ENCODE data around the gene AGPAT2. TPM values are rescaled to one million over a fixed set of nuclear protein-coding genes. Genes with fewer than 3 reads are reported as not detected.

The AGPAT2 gene
- total and polyA plus RNA-seq, 2 of the 4 experiments (the other 2 are of a cell fraction): 16.1 to 39.5 TPM

DNA sequence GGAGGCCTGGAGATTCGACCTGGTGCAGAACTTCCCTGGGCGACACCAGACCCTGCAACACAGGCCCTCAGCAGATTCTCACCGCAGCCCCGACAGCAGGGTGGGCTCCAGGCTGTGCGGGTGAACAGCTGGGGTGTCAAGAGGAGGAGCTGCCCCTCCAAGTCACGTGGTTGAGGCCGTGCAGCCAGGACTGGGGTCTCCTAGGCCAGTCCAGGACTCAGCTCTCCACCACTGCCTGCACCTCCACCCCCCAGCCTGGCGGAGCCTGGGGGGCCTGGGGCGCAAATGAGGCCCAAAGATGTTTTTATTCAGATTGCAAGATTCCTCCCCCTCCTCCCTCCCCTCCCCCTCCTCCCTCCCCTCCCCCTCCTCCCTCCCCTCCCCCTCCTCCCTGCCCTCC is 9.2 kb upstream of the AGPAT2 start:
- H3K9ac ChIP-seq (ENCODE audit: low read depth, low read length): no peak overlapping the region
- H3K4me3 ChIP-seq (ENCODE audit: insufficient read depth, low read depth, low read length): no peak overlapping the region
- H4K20me1 ChIP-seq (ENCODE audit: insufficient read depth, low read length): no peaks in the 10 kb centered on the region
- H2AFZ ChIP-seq (replicated peaks; ENCODE audit: low read length, poor library complexity): no peak overlapping the region
- ATAC-seq (ENCODE audit: low read depth) (no peak), DNase-seq (no peak)
- intact Hi-C loops (cut with micrococcal nuclease) (loop anchor here (1.0 kb wide), 1 partner anchor 30 kb away; no protein-coding TSS in a partner anchor), dilution Hi-C loops (cut with HindIII; ENCODE audit: low sequenced_read_pairs, unreplicated experiment) (no loop called here), in situ Hi-C loops (cut with MboI; ENCODE audit: low sequenced_read_pairs) (no loop called here)
- no peak overlapping the region for H2BK15ac ChIP-seq (ENCODE audit: low read depth, low read length)
- no peak overlapping the region for H3K23ac ChIP-seq (ENCODE audit: low read depth, low read length)
- H3K56ac ChIP-seq (ENCODE audit: extremely low read depth, insufficient read depth, low read length): no peak overlapping the region
- no peak overlapping the region for H3K4me2 ChIP-seq (ENCODE audit: low read depth, low read length)
- ChIA-PET POLR2A (ENCODE audit: unreplicated experiment) (no interaction called here), CTCF (no interaction called here)
- no peak overlapping the region for H2AK9ac ChIP-seq (replicated peaks; ENCODE audit: low read depth, low read length, poor library complexity)
- H2BK5ac ChIP-seq (ENCODE audit: low read depth, low read length, poor library complexity, severe bottlenecking): no peak overlapping the region
- no peaks in the 10 kb centered on the region for H3K79me1 ChIP-seq (ENCODE audit: low read depth in 1 of 2, low read length in 2 of 2)
- no peaks in the 10 kb centered on the region for H3K9me1 ChIP-seq (ENCODE audit: insufficient read depth, low read length)
- H2BK20ac ChIP-seq (ENCODE audit: low read depth, low read length): no peak overlapping the region
- H3K14ac ChIP-seq (replicated peaks; ENCODE audit: low read depth, low read length): no peak overlapping the region
- BruUV-seq (replicated peaks): no TSS peak
- no peak overlapping the region for H2AK5ac ChIP-seq (ENCODE audit: low read depth, low read length)
- H4K8ac ChIP-seq (ENCODE audit: low read depth in 2 of 2, low read length in 2 of 2): no peak overlapping the region
- peaks cover 21% of the 10 kb centered on the region for H3K27me3 ChIP-seq (ENCODE audit: control insufficient read depth, insufficient read depth, low read length)
- H4K91ac ChIP-seq (ENCODE audit: insufficient read depth, low read depth, low read length): no peak overlapping the region
- 60% methylated on average over 1 of the region's 9 CpGs; no CpG with 5 or more reads in 1 of the 2 experiments for WGBS, 2 experiments (ENCODE audit: extremely low coverage in 2 of 2, insufficient read length in 1 of 2)
- no peaks in the 10 kb centered on the region for H3K9me3 ChIP-seq (ENCODE audit: control insufficient read depth, insufficient read depth, low read length)
- no peaks in the 10 kb centered on the region for H3K36me3 ChIP-seq (ENCODE audit: control insufficient read depth, insufficient read depth, low read length)
- 0 out of 2 replicates have a peak, but pooled peaks cover 2% of the 10 kb centered on the region for H3K4me1 ChIP-seq (ENCODE audit: control insufficient read depth, insufficient read depth, low read length)
- no peak overlapping the region for H2BK120ac ChIP-seq (ENCODE audit: low read depth, low read length)
- H3K27ac ChIP-seq (ENCODE audit: insufficient read depth, low read length): no peak overlapping the region
- no peak overlapping the region for H4K5ac ChIP-seq (ENCODE audit: low read depth, low read length)
- no peak overlapping the region for H3K4ac ChIP-seq (ENCODE audit: low read depth, low read length)
- TF ChIP-seq MAFK (IDR thresholded peaks at IDR 0.05; ENCODE audit: low read depth, low read length) (no peak), MXI1 (IDR thresholded peaks at IDR 0.05; ENCODE audit: borderline replicate concordance, low read depth, low read length) (no peak), BHLHE40 (IDR thresholded peaks at IDR 0.05; ENCODE audit: low read depth, low read length) (no peak), RAD21 (IDR thresholded peaks at IDR 0.05; ENCODE audit: low read length) (no peak), MAZ (IDR thresholded peaks at IDR 0.05; ENCODE audit: borderline replicate concordance, low read depth, low read length) (no peak), CEBPB (IDR thresholded peaks at IDR 0.05; ENCODE audit: low read depth, low read length) (no peak), NFE2L2 (IDR thresholded peaks at IDR 0.05; ENCODE audit: low read depth, low read length) (no peak), CHD1 (IDR thresholded peaks at IDR 0.05; ENCODE audit: low read depth, low read length) (no peak), RFX5 (IDR thresholded peaks at IDR 0.05; ENCODE audit: low read depth, low read length) (no peak), POLR2A (IDR thresholded peaks at IDR 0.05; ENCODE audit: low read depth, low read length) (no peak), SMC3 (IDR thresholded peaks at IDR 0.05; ENCODE audit: low read depth, low read length) (no peak), RCOR1 (IDR thresholded peaks at IDR 0.05; ENCODE audit: insufficient replicate concordance, low read length) (no peak), FOS (IDR thresholded peaks at IDR 0.05; ENCODE audit: low read depth, low read length) (no peak)
- TF ChIP-seq, protein P1, sequence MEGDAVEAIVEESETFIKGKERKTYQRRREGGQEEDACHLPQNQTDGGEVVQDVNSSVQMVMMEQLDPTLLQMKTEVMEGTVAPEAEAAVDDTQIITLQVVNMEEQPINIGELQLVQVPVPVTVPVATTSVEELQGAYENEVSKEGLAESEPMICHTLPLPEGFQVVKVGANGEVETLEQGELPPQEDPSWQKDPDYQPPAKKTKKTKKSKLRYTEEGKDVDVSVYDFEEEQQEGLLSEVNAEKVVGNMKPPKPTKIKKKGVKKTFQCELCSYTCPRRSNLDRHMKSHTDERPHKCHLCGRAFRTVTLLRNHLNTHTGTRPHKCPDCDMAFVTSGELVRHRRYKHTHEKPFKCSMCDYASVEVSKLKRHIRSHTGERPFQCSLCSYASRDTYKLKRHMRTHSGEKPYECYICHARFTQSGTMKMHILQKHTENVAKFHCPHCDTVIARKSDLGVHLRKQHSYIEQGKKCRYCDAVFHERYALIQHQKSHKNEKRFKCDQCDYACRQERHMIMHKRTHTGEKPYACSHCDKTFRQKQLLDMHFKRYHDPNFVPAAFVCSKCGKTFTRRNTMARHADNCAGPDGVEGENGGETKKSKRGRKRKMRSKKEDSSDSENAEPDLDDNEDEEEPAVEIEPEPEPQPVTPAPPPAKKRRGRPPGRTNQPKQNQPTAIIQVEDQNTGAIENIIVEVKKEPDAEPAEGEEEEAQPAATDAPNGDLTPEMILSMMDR (conservative IDR thresholded peaks at IDR 0.05; ENCODE audit: low read depth, low read length): no peak
- TF ChIP-seq, protein P2, sequence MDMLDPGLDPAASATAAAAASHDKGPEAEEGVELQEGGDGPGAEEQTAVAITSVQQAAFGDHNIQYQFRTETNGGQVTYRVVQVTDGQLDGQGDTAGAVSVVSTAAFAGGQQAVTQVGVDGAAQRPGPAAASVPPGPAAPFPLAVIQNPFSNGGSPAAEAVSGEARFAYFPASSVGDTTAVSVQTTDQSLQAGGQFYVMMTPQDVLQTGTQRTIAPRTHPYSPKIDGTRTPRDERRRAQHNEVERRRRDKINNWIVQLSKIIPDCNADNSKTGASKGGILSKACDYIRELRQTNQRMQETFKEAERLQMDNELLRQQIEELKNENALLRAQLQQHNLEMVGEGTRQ (IDR thresholded peaks at IDR 0.05; ENCODE audit: low read depth, low read length): no peak
- TF ChIP-seq, protein P3, sequence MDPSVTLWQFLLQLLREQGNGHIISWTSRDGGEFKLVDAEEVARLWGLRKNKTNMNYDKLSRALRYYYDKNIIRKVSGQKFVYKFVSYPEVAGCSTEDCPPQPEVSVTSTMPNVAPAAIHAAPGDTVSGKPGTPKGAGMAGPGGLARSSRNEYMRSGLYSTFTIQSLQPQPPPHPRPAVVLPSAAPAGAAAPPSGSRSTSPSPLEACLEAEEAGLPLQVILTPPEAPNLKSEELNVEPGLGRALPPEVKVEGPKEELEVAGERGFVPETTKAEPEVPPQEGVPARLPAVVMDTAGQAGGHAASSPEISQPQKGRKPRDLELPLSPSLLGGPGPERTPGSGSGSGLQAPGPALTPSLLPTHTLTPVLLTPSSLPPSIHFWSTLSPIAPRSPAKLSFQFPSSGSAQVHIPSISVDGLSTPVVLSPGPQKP (IDR thresholded peaks at IDR 0.05; ENCODE audit: borderline replicate concordance, low read depth, low read length): no peak
- no peak overlapping the region for H3K18ac ChIP-seq (ENCODE audit: low read depth, low read length)

Data from IMR-90 (cell line).